NCI-H82 (cell line): ENCODE measurements around the gene PLXND1.
"Not testable (repeated sequence)": the region's sequence is repeated elsewhere in the genome, so short reads cannot be mapped to it uniquely, and the experiment has no call there.

Experiments used
- DNase-seq: peaks from one replicate; lab custom pipeline; 2025; lab: John Stamatoyannopoulos, UW

The PLXND1 gene

DNA sequence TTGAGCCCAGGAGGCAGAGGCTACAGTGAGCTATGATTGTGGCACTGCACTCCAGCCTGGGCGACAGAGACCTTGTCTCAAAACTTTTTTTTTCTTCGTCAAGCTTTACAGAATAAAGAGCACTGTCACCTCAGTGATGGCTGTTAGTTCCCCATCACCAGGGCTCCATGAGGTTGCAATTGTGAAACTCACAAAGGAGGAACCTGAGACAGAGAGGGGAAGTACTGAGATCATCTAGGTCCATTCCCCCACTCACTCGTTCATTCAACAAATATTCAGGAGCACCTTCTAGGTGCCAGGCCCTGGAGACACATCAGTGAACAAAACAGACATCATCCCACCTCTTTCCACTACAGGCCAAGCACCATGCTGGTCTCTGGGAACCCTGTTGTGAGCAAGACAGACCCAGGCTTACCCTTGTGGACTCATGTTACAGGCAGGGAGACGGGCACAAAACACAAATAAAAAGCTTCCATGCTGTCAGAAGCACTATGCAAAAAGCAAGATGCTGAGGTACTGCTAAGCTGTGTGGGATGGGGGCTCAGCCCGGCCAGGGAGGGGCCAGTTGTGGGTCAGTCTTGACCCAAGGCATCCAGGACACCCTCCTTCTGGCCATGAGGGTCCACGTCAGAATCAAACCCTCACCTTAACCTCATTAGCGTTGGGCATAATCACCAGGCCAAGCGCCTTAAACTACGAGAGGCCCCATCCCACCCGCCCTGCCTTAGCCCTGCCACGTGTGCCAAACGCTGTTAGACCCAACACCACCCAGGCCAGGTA lies 80.2 kb downstream of the PLXND1 start:
- no peak for DNase-seq

DNA sequence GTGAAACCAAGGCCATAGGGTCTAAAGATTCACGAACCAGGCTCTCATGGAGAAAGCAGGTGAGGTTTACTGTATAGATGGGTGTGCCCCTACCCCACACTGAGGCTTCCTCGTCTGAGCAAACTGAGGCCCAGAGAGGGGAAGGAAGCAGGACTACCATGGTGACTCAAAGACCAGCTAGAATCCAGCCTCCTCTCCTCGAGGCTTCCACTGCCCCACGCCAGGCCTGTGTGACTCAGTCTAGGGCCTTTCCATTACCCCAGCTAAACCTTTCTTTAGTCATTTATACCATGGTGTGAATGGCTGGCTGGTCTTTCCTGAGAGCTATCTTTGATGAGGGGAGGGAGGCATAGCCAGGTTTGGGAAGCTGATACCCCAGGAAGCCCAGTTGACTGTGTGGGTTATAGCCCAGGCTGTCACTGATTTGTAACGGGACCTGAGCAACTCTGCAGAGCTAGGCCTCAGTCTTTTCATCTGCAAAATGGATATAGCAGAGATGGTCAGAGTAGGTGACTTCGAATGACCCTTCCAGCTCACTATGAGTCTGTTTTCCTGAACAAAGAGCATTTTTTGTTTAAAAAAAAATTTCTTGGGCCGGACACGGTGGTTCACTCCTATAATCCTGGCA lies 81.0 kb downstream of the PLXND1 start:
- DNase-seq = no peak

DNA sequence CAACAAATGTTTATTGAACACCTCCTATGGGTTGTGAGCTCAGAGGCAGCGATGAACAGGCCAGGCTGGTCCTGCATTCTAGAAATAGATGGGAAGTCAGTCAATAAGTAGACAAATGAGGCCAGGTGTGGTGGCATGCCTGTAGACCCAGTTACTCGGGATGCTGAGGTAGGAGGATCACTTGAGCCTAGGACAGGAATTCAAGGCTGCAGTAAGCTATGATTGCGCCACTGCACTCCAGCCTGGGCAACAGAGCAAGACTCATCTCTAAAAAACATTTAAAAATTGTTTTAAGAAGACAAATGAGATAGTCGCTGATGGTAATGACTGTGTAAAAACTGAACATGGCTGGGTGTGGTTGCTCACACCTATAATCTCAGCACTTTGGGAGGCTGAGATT lies 82.4 kb downstream of the PLXND1 start:
- DNase-seq = no peak

DNA sequence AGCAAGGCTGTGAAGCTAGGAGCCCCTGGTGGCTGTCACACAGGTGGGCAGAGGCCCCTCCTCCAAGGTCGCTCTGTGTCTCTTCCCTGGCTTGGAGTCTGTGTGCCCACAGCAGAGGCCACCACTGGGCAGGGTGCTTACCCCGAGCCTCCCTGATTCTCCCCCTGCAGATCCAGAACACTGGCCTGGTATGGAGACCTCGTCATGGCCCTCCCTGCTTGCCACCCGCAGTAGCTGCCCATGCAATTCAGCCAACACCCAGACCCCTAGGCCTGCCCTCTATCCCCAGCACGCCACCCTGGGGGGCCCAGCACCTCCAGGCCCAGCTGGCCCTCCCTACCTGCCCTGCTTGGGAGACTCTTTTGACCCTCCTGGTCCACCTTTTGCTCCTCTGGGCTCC lies 83.5 kb downstream of the PLXND1 start:
- DNase-seq = no peak

DNA sequence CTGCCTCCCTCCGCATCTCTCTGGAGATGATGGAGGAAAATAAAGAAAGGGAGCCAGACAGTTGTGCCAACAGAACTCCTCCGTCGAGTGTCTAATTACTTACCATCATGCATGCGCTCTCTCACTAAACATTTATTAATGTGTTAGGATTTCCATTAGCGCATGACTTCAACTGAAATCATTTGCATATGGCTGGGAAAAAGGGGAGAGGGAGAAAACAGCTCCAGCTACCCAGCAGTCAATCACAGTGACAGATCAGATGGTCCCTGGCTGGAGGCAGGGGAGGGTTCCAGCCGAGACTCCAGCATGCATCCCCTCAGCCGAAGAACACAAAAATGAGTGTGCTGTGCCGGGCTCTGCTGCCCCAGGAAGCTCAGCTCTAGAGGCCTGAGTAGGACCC lies 84.9 kb downstream of the PLXND1 start:
- no peak for DNase-seq

DNA sequence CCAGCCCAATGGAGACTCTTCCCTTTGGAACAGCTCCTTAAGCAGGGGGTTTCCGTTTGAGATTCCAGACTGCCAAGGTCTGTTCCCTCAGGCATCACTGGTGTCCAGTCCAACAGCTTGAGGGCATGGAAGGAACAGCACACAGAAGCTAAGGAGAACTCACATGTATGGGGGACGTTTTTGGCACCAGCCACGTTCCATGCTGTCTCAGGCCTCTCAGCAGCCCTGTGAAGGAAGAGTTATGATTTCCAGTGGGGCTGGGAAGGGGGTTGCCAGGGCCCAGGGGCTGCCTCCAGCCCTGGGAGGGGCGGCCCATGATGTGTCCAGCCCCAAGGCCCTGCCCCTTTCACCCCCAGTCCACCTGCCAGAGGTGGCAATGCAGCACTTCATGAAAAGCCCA lies 85.5 kb downstream of the PLXND1 start:
- no peak for DNase-seq

DNA sequence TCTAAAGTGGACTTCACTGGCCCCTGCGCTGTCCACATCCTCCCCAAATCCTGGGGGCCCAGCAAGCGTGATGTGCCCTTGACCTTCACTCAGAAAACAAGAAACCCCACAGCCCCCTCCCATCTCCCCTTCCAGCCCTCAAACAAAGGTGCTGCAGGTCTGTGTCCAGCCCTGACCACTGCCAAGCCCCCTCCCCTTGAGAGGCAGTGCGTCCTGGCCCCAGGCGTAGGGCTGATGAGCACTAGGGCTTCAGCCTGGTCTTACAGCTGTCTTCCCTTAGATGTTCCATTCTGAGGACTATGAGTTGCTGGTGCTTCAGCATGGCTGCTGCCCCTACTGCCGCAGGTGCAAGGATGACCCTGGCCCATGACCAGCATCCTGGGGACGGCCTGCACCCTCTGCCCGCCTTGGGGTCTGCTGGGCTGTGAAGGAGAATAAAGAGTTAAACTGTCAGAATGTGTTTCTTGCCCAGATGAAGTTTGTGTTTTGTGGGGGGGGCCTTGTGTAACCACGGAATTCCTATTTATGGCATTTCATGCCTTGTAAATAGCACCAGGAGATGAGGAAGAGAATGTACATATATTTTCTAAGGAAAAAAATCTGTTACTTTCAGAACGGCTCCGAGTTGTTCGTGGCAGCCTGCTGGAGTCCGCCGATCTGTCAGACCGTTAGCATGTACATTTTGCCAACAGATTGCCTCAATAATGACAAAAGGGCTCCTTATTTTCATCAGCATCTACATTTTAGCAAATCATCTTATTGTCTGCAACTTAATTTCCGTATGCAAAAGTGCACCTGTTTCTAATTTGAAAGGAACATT lies 86.4 kb downstream of the PLXND1 start:
- no peak for DNase-seq

DNA sequence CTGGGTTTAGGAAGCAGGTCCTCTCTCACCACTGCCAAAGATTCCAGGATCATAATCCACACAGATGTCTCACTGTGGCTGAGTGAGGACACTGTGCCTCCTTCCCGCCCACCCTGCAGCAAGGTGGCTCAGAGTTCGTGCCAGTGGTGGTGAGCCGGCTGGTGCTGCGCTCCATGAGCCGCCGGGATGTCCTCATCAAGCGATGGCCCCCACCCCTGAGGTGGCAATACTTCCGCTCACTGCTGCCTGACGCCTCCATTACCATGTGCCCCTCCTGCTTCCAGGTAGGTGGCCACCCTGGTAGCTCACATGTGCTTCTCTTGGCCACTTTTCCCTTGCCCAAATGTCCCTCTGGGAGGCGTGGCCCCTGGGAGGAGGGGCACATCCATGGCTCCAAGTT lies 87.0 kb downstream of the PLXND1 start:
- DNase-seq = no peak

DNA sequence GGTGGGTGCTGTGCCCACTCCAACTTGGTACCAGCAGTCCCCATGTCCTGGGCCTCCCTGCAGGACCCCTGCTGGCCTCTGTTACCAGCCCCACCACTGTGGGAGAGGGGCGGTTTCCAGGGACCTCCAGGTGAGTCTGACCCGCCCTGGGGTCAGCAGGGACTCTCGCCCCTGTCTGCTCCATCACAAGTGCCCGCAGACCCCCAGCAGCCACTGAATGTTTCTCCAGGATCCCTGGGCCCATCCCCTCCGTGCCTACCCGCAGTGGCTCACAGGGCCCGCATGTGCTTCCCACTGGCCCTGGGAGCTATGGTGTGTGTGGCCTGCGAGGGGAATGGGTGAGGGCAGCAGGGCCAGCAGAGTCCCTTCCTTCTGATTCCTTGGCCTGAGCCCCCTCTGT lies 87.9 kb downstream of the PLXND1 start:
- no peak for DNase-seq

DNA sequence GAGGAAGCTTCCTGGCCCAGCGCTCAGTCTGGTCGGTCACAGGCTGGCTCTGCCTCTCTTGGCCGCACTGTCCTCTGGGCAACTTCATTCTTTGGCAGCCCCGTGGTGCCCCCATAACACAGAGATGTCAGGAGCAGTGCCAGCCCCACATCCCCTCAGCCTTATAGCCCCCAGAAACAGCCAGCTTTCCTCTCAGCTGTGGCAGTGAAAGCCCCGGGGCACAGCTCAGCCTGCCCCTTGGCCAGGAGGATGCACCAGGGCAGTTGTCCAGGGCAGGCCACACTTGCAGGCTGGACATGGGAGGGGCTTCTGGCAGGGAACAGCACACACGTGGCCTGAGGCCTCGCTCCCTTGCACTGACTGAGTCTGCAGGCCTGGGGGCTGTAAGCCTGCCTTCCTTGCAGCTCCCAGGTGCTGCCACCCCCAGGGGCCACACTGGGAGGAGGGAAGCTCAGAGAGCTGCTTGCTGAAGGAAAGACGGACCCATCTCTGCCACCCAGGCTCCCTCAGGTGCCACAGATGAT lies 88.4 kb downstream of the PLXND1 start:
- DNase-seq = no peak

DNA sequence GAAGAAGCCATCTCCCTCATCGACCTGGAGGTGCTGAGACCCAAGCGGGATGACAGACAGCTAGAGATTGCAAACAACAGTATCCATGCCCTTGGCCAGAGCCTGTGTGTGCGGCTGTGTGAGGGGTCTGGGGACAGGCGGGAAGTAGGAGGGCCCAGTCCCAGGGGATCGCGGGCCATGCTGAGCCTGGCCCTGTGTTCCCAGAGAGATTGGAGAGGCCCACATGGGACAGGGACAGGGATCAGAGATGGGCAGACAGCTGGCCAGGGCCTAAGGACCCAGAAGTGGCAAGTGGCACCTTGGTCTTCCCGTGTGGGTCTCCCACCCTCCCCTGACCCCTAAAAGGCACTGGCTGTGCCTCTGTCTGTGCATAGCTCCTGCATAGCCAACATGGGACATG lies 89.0 kb downstream of the PLXND1 start:
- no peak for DNase-seq

DNA sequence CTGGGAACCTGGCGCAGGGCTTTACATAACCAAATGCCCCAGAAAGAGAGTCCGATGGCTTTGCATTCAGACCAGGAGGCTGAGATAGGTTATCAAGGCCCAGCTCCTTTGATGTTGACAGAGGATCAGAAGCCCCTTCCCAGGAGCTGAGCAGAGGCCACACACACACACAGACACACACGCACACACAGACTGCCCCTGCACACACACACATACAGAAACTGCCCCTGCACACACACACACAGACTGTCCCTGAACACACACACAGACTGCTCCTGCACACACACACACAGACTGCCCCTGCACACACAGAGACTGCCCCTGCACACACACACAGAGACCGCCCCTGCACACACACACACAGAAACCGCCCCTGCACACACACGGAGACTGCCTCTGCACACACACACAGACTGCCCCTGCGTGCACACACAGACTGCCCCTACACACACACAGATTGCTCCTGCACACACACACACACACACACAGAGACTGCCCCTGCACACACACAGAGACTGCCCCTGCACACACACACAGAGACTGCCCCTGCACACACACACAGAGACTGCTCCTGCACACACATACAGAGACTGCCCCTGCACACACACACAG lies 90.5 kb downstream of the PLXND1 start:
- DNase-seq = not testable (repeated sequence)

DNA sequence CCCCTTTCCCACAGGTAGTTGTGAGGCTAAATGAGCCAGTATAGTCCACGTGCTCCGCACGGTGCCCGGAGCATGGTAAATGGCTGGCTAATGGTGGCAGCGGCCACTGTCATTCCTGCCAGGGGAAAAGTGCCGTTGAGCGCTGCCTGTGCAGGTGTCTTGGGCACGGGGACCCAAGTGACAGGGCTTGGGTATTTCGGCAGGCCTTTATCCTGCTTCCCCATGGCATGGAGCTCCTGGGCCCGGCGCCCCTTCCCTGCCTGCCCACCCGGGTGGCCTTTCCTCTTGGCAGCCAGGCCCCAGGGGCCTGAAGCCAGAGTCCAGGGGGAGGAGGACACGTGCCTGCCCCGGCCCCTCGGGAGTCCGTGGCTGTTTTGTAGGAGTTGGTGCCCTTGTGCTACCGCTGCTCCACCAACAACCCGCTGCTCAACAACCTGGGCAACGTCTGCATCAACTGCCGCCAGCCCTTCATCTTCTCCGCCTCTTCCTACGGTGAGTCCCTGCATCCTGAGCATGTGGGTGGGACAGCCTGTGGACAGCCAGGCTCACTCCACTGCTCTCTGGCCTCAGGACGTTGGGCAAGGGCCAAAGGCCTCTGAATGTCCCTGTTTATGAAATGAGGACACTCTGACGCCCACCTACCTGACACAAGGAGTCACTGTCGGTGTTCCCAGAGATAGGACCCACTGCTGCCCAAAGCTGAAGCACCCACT lies 91.2 kb downstream of the PLXND1 start:
- DNase-seq = not testable (repeated sequence)

DNA sequence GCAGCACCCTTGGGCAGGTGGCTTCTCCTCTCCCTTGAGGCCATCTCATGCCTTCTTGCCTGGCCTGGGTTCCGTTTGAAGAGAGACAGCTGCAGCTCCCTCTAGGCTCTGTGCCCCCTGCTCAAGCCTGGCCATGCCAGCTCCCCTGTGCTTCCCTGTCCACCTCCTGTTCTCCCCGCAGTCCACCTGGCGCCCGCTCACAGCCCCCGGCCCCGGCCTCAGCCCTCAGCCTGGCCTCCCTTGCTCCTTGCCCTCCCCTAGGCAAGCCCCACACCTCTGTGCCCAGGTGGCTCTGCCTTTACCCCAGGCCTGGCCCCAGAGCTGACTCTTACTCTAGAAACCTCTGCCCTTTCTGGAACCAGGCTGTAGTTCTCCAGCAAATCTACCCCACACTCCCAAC lies 91.9 kb downstream of the PLXND1 start:
- no peak for DNase-seq

DNA sequence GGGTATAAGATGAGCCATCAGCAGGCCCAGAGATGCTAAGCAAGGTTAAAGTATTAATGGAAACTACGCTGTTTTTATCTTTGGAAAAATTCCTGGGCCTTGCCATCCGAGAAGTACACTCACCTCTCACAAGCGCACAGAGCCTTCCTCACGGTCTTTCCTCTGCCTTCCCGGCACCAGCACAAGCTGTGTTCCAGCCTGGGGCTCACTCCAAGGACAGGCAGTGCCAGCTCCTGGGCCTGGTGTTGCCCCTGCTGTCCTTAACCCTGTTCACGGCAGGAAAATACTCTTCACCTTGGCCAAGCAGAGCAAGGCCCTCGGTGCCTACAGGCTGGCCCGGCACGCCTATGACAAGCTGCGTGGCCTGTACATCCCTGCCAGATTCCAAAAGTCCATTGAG lies 92.4 kb downstream of the PLXND1 start:
- DNase-seq = no peak

DNA sequence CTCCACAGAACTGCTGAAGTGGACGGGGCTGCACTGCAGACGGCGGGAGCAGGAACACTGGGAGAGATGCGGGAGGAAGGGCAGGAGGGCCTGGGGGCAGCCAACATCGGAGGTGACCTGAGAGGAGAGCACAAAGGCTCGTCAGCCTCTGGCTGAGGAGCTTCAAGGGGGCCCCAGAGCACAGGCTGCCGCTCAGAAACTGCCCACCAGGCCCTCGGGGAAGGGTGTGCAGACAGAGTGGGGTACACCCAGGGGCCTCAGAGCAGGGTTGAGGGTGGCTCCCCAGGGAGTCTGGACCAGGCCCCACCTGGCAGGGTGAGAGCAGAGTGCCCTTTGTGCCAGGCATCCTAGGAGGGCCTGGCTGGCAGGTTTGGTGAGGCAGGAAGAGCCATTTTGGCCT lies 92.8 kb downstream of the PLXND1 start:
- DNase-seq = no peak

DNA sequence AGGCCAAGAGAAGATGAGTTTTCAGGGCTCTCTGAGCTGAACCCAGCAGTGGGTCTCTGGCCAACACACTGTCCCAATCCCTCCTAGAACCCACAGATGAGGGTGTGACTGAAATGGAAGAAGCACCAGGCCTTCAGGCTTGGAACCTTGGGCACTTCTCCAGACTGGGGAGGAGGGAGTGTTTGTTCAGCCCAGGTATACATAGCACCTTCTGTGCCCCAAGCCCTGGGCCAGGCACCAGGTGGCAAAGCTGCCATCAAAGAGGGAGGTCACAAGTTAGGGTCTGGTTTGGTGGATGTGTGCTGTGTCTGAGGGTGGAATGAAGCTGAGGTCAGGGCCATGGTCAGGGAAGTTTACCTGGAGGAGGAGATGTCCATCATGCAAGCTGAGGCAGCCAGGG lies 93.9 kb downstream of the PLXND1 start:
- no peak for DNase-seq

DNA sequence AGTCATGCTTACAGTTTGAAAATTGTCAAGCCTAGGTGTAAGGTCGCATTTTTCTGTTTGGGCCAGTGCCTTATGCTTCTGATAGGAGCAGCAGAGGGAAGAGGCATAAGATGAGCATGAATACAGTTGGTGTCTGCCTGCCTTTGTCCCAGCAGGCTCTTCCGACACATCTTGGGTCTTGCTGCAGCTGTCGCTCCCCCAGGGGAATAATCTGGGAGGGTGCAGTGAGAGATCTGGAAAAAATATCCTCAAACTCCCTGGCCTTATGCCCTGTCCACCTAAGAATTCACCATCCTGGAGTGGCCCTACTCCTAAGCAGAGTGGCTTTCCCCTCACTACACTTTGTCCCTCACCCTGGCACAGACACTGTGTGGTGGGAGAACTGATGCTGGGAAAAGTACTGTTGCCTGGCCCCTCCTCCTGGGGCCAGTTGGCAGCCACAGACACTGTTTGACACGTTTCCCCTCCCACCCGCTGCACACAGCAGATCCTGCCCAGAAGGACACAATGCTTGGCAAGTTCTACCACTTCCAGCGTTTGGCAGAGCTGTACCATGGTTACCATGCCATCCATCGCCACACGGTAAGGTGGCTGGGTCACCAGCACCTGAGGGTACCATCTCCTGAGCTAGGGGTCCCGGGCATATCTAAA lies 99.2 kb downstream of the PLXND1 start:
- DNase-seq = no peak

DNA sequence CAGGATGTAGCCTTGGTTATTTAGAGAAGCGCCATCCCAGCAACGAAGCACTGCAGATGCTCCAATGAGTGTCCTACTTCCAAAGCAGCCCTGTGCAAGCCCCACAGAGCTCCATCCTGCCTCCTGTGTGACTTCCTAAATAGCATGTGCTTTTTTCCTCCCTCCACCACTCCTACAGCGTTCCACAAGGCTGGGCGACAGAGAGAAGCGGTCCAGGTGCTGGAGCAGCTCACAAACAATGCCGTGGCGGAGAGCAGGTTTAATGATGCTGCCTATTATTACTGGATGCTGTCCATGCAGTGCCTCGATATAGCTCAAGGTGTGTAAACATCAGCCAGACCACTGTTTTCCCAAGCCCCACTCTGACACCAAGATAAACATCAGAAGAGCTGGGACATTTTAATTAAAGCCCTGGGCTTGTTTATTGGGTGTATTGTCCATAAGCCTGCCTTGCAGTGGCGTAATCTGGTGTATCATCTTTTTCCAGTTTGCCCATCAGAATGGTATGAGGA lies 100.2 kb downstream of the PLXND1 start:
- no peak for DNase-seq

DNA sequence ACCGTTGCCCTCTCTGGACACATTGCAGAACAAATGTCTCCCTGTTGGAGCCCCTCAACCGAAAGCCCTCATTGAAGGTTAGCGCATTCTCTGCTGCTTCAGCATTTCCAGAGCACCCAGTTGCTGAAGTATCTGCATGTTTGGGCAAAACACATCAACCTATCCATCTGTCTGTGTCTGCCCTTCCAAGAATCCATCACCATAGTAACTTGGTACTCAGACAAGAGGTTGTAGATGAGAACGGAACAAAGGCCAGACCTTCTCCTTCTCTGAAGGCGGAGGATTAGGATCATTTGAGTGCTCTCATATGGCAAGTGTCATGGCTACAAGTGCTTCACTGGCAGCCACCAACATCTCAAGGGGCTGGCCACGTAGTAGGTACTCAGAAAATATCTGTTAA lies 101.1 kb downstream of the PLXND1 start:
- no peak for DNase-seq
